GM12878 (cell line): ENCODE data around the gene SPATA6. TPM values are rescaled to one million over a fixed set of nuclear protein-coding genes. Genes with fewer than 3 reads are reported as not detected.

Source experiments
- ATAC-seq: fragments of 200-7000 bp; cut with Tn5 transposase; 3 replicates; pipeline ENCODE4 v1.9.1; 2020; ENCODE audit warnings: mild to moderate bottlenecking, moderate library complexity
- BruUV-seq: library from RNA; stranded (reverse); fragments of 400-500 nt; replicated peaks from 2 replicates; lab custom pipeline; 2021; lab: Mats Ljungman, UMichigan
- CTCF ChIA-PET: fragments of 300-600 bp; sonication (Branson Sonifier 250); formaldehyde crosslinking; extraction: SDS; loops from one replicate; lab custom pipeline; 2021; ENCODE audit warnings: inconsistent platforms; lab: Yijun Ruan, JAX
- POLR2A ChIA-PET: fragments of 350-600 bp; formaldehyde crosslinking; extraction: SDS; loops from one replicate; lab custom pipeline; 2021; ENCODE audit warnings: inconsistent platforms; lab: Charles Lee
- RAD21 ChIA-PET: fragments of 300-600 bp; sonication (Branson Sonifier 250); formaldehyde crosslinking; loops from one replicate; lab custom pipeline; 2023; ENCODE audit warnings: antibody characterized with exemption; ENCODE audit not compliant: unreplicated experiment; lab: Charles Lee
- SMC1A ChIA-PET: fragments of 300-600 bp; sonication (Branson Sonifier 250); formaldehyde crosslinking; loops from one replicate; lab custom pipeline; 2023; ENCODE audit not compliant: unreplicated experiment, uncharacterized antibody; lab: Charles Lee
- DNase-seq: peaks from one replicate; pipeline ENCODE4 v3.0.0-alpha.2; 2011; ENCODE audit warnings: low read depth, low spot score
- FAIRE-seq: peaks from 3 replicates; lab custom pipeline; 2011; peaks lifted over from hg19 to GRCh38; lab: Jason Lieb, UNC
- H2AFZ ChIP-seq: 2 replicates; pipeline ENCODE4 v1.6.0; 2011; ENCODE audit warnings: low read depth, low read length, control low read depth; ENCODE audit not compliant: control insufficient read depth
- H3K27ac ChIP-seq: 2 replicates; pipeline ENCODE4 v1.5.1; 2011; ENCODE audit warnings: control low read depth; ENCODE audit not compliant: control insufficient read depth, insufficient read depth
- H3K27me3 ChIP-seq, 2 experiments: replicated peaks in 1 of 2; 2 replicates each; pipeline versions ENCODE4 v1.6.0 to v1.6.1; 2011; ENCODE audit warnings: low read length in 1 of 2; ENCODE audit not compliant: control insufficient read depth in 2 of 2, insufficient read depth in 2 of 2
- H3K36me3 ChIP-seq, 2 experiments: 2 replicates each; pipeline ENCODE4 v1.5.1; 2011; ENCODE audit warnings: low read length in 1 of 2; ENCODE audit not compliant: control insufficient read depth in 2 of 2, insufficient read depth in 2 of 2
- H3K4me1 ChIP-seq: 2 replicates; pipeline ENCODE4 v1.6.1; 2011; ENCODE audit warnings: mild to moderate bottlenecking, low read length, moderate library complexity, mixed read lengths; ENCODE audit not compliant: control insufficient read depth, insufficient read depth
- H3K4me2 ChIP-seq: 2 replicates; pipeline ENCODE4 v1.6.0; 2011; ENCODE audit warnings: control low read depth; ENCODE audit not compliant: control insufficient read depth, insufficient read depth
- H3K4me3 ChIP-seq: fragments of 200-600 bp; sonication (generic); 2 replicates; pipeline ENCODE4 v1.5.1; 2016
- H3K79me2 ChIP-seq: 2 replicates; pipeline ENCODE4 v1.6.0; 2011; ENCODE audit warnings: low read length; ENCODE audit not compliant: control insufficient read depth, insufficient read depth
- H3K9ac ChIP-seq: 2 replicates; pipeline ENCODE4 v1.8.0; 2011; ENCODE audit warnings: low read length, control low read depth, mixed read lengths; ENCODE audit not compliant: control insufficient read depth, insufficient read depth
- H3K9me3 ChIP-seq: replicated peaks from 3 replicates; pipeline ENCODE4 v1.5.1; 2011; ENCODE audit warnings: mild to moderate bottlenecking, low read length; ENCODE audit not compliant: control insufficient read depth, insufficient read depth
- H4K20me1 ChIP-seq: 2 replicates; pipeline ENCODE4 v1.6.0; 2011; ENCODE audit not compliant: control insufficient read depth, insufficient read depth
- BCL3 ChIP-seq: IDR thresholded peaks from 2 replicates; pipeline ENCODE4 v1.6.1; 2011; ENCODE audit warnings: borderline replicate concordance, low read depth, mild to moderate bottlenecking, moderate library complexity, low read length; ENCODE audit not compliant: insufficient read depth, poor library complexity, severe bottlenecking
- BHLHE40 ChIP-seq, 2 experiments: fragments of 450-650 bp in 1 of 2; IDR thresholded peaks; 2 replicates each; pipeline ENCODE4 v1.6.1; 2011 to 2017; ENCODE audit warnings: low read depth in 2 of 2, borderline replicate concordance in 1 of 2, improper control_type of control experiment in 1 of 2, low read length in 1 of 2, mild to moderate bottlenecking in 1 of 2
- BMI1 ChIP-seq: fragments of 450-650 bp; IDR thresholded peaks from 2 replicates; pipeline ENCODE4 v1.6.1; 2016; ENCODE audit warnings: mild to moderate bottlenecking, moderate library complexity, borderline replicate concordance
- CHD1 ChIP-seq: IDR thresholded peaks from 2 replicates; pipeline ENCODE4 v1.6.1; 2012; ENCODE audit warnings: low read depth, low read length, improper control_type of control experiment
- GATAD2B ChIP-seq: fragments of 450-650 bp; conservative IDR thresholded peaks from 2 replicates; pipeline ENCODE4 v1.6.1; 2017; ENCODE audit warnings: low read depth, mild to moderate bottlenecking, moderate library complexity
- HDGF ChIP-seq: fragments of 450-650 bp; IDR thresholded peaks from 2 replicates; pipeline ENCODE4 v1.6.1; 2016; ENCODE audit warnings: antibody characterized with exemption
- IRF5 ChIP-seq: fragments of 450-650 bp; IDR thresholded peaks from 2 replicates; pipeline ENCODE4 v1.6.1; 2017; ENCODE audit warnings: borderline replicate concordance
- PML ChIP-seq: IDR thresholded peaks from 2 replicates; pipeline ENCODE4 v1.6.1; 2012; ENCODE audit warnings: low read length, inconsistent platforms
- RCOR1 ChIP-seq: conservative IDR thresholded peaks from 2 replicates; pipeline ENCODE4 v1.6.1; 2012; ENCODE audit warnings: low read depth, low read length, improper control_type of control experiment
- RELA ChIP-seq: fragments of 450-650 bp; IDR thresholded peaks from 2 replicates; pipeline ENCODE4 v1.8.0; 2014; ENCODE audit warnings: borderline replicate concordance; ENCODE audit not compliant: partially characterized antibody
- RUNX3 ChIP-seq: IDR thresholded peaks from 2 replicates; pipeline ENCODE4 v1.6.1; 2012; ENCODE audit warnings: low read length, inconsistent platforms
- SP1 ChIP-seq: IDR thresholded peaks from one replicate; pipeline ENCODE4 v1.6.1; 2011; ENCODE audit warnings: low read depth, low read length
- ZBTB11 ChIP-seq: fragments of 450-650 bp; formaldehyde crosslinking; IDR thresholded peaks from 2 replicates; pipeline ENCODE4 v1.5.0; 2022; ENCODE audit warnings: mild to moderate bottlenecking, missing genetic modification characterization
- ZNF207 ChIP-seq: fragments of 450-650 bp; IDR thresholded peaks from 2 replicates; pipeline ENCODE4 v1.6.1; 2014; ENCODE audit warnings: antibody characterized with exemption, mild to moderate bottlenecking, borderline replicate concordance
- ZNF592 ChIP-seq: fragments of 450-650 bp; IDR thresholded peaks from 2 replicates; pipeline ENCODE4 v1.6.1; 2017; ENCODE audit warnings: mild to moderate bottlenecking, moderate library complexity
- WGBS: methylation state at CpG from one replicate; pipeline ENCODE4 v1.1.6; 2016; ENCODE audit warnings: low lambda C conversion rate; ENCODE audit not compliant: insufficient replicate concordance, insufficient coverage; ENCODE audit errors: missing lambda C conversion rate; 5-methylcytosine and 5-hydroxymethylcytosine counted together
- in situ Hi-C: fragments of 300-500 bp; cut with MboI; formaldehyde crosslinking; loops from 9 replicates; pipeline ENCODE4 v1.14.3; 2018; ENCODE audit warnings: mixed read lengths
- intact Hi-C: fragments of 100-400 bp; cut with micrococcal nuclease; formaldehyde crosslinking; loops from one replicate; pipeline ENCODE4 v1.14.2; 2022; ENCODE audit not compliant: unreplicated experiment
- polyA plus RNA-seq, 11 experiments: library from polyadenylated mRNA; depleted of rRNA in 4 of 11; unstranded in 6 of 11; stranded (reverse) in 5 of 11; fragments of >200 nt; fragmentation: Nextera tagmentation in 4 of 11; fragmentation: Illumina TruSeq in 1 of 11; extraction: Ambion mirVana in 4 of 11; extraction: Trizol in 1 of 11; gene quantifications; 1 replicate in 1 of 11; 2 replicates in 10 of 11; pipeline versions ENCODE4 v1.2.1 to v1.2.3, GENCODE V29; 2011 to 2016; ENCODE audit warnings: inconsistent platforms in 2 of 11, missing spikeins in 2 of 11, low read depth in 1 of 11
- total RNA-seq, 4 experiments: library from RNA; depleted of rRNA in 3 of 4; stranded (reverse); fragments of >200 nt in 3 of 4; fragmentation: Illumina TruSeq in 1 of 4; extraction: Trizol in 1 of 4; gene quantifications; 2 replicates each; pipeline versions ENCODE4 v1.2.1 to v1.2.3, GENCODE V29; 2013 to 2021

Gene SPATA6
- total and polyA plus RNA-seq, 10 of the 15 experiments (the other 5 are each of a cell fraction or from before 2014, with no cell fraction given), result 0.29 TPM; not detected in 9

GRCh38 chr1:48506870-48507269 is 34.9 kb upstream of the SPATA6 start:
- intact Hi-C loops (no loop called here), in situ Hi-C loops (no loop called here)
- H3K79me2 ChIP-seq, result no peaks in the 10 kb centered on the region
- H4K20me1 ChIP-seq, result no peaks in the 10 kb centered on the region
- H3K4me2 ChIP-seq, result no peak overlapping the region
- CTCF ChIA-PET, result interaction anchor here (4.4 kb wide), 1 partner anchor 10 kb away, joined by 24 read pairs; no protein-coding TSS in a partner anchor
- H3K4me3 ChIP-seq, result no peak overlapping the region
- H3K36me3 ChIP-seq, result no peaks in the 10 kb centered on the region
- ATAC-seq, result no peak
- no peak overlapping the region for H3K27ac ChIP-seq
- H2AFZ ChIP-seq, result no peak overlapping the region
- POLR2A ChIA-PET, result no interaction called here
- H3K9me3 ChIP-seq, result no peaks in the 10 kb centered on the region
- H3K9ac ChIP-seq, result no peak overlapping the region
- BruUV-seq, result no TSS peak
- no peaks in the 10 kb centered on the region for H3K27me3 ChIP-seq
- no peaks in the 10 kb centered on the region for H3K4me1 ChIP-seq
- no peak for FAIRE-seq
- no peak for DNase-seq
- RAD21 ChIA-PET, result no interaction called here
- SMC1A ChIA-PET, result no interaction called here
- WGBS, result 0% methylated on average over 1 of the region's 1 CpG
- TF ChIP-seq RCOR1 (no peak), ZNF207 (no peak), BCL3 (no peak), SP1 (no peak), HDGF (no peak), PML (no peak), RELA (no peak), GATAD2B (no peak), ZNF592 (no peak), BHLHE40 (IDR thresholded peaks at IDR 0.05; ENCODE audit: borderline replicate concordance in 1 of 2, low read depth in 2 of 2, low read length in 1 of 2) (no peak), IRF5 (no peak), RUNX3 (no peak), ZBTB11 (CRISPR knock-in tag) (no peak), CHD1 (no peak), BMI1 (no peak)
